Measurements from ENCODE around the gene WSB2. TPM values are rescaled to one million over a fixed set of nuclear protein-coding genes. Genes with fewer than 3 reads are reported as not detected.
"Not testable (repeated sequence)": the region's sequence is repeated elsewhere in the genome, so short reads cannot be mapped to it uniquely, and the experiment has no call there.

The WSB2 gene
- total and polyA plus RNA-seq, 2 experiments from 2014 or later, result 51.5 to 86.2 TPM

DNA sequence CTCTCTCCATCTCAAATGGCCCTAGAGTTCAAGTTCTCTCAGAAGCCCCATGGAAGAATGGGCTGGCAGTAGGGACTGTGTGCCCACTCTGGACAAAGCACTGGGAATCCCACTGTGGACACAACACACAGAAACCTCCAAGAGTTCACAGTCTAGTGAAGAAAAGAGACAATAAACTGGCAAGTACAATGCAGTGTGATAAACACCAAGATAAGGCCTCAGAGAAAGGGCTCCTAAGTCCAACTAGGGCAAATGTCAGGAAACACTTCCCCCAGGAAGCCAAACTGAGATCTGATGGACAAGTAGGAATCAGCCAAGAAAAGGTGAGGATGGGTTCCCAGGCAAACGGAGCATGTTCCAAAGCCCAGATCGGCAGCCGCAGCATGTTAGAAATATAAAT lies 37.4 kb upstream of the WSB2 start:
- Histone ChIP-seq H3K27me3 (no peaks in the 10 kb centered on the region), H3K9me2 (replicated peaks; ENCODE audit: insufficient read depth) (no peaks in the 10 kb centered on the region), H3K4me1 (ENCODE audit: insufficient read depth) (peaks cover 6% of the 10 kb centered on the region), H2AFZ (no peak overlapping the region), H3K27ac (no peak overlapping the region), H3K4me2 (no peak overlapping the region), H3K9me3 (ENCODE audit: low read depth) (no peaks in the 10 kb centered on the region), H3K79me2 (peaks cover 8% of the 10 kb centered on the region), H3K36me3 (replicated peaks; ENCODE audit: insufficient read depth, low read depth) (no peaks in the 10 kb centered on the region), H3K4me3 (no peak overlapping the region), H4K20me1 (ENCODE audit: insufficient read depth, poor library complexity, severe bottlenecking) (no peaks in the 10 kb centered on the region)
- no peak for DNase-seq (ENCODE audit: low spot score)
- TF ChIP-seq EZH2phosphoT487 (IDR thresholded peaks at IDR 0.05; ENCODE audit: low read depth, severe bottlenecking, unreplicated experiment) (no peak), EZH2 (IDR thresholded peaks at IDR 0.05; ENCODE audit: borderline replicate concordance) (no peak)
- TF ChIP-seq, protein P1, sequence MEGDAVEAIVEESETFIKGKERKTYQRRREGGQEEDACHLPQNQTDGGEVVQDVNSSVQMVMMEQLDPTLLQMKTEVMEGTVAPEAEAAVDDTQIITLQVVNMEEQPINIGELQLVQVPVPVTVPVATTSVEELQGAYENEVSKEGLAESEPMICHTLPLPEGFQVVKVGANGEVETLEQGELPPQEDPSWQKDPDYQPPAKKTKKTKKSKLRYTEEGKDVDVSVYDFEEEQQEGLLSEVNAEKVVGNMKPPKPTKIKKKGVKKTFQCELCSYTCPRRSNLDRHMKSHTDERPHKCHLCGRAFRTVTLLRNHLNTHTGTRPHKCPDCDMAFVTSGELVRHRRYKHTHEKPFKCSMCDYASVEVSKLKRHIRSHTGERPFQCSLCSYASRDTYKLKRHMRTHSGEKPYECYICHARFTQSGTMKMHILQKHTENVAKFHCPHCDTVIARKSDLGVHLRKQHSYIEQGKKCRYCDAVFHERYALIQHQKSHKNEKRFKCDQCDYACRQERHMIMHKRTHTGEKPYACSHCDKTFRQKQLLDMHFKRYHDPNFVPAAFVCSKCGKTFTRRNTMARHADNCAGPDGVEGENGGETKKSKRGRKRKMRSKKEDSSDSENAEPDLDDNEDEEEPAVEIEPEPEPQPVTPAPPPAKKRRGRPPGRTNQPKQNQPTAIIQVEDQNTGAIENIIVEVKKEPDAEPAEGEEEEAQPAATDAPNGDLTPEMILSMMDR (IDR thresholded peaks at IDR 0.05; ENCODE audit: poor library complexity), result no peak
- WGBS (ENCODE audit: low lambda C conversion rate, missing lambda C conversion rate), result 77% methylated on average over 3 of the region's 3 CpGs

DNA sequence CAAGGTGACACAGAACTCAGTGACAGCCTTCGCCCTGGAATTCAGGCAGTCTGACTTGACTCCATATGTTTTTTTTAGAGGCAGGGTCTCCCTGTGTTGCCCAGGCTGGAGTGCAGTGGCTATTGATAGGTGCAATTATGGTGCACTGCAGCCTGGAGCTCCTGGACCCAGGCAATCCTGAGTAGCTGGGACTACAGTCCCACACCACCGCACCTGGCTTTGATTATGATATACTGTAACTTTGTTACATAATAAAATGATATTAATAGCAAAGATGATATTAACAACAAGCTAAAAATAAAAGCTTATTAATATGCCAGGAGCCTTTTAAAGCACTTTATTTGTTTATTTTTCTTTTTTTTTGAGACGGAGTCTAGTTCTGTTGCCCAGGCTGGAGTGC lies 33.1 kb upstream of the WSB2 start:
- WGBS (ENCODE audit: low lambda C conversion rate, missing lambda C conversion rate), result 81% methylated on average over 3 of the region's 3 CpGs

GRCh38 chr12:118089782-118090181 lies 28.8 kb upstream of the WSB2 start:
- Histone ChIP-seq H4K20me1 (ENCODE audit: insufficient read depth, poor library complexity, severe bottlenecking) (no peaks in the 10 kb centered on the region), H3K27ac (no peak overlapping the region), H3K36me3 (replicated peaks; ENCODE audit: insufficient read depth, low read depth) (no peaks in the 10 kb centered on the region), H3K9me2 (replicated peaks; ENCODE audit: insufficient read depth) (no peaks in the 10 kb centered on the region), H3K79me2 (no peaks in the 10 kb centered on the region), H2AFZ (no peak overlapping the region), H3K4me1 (ENCODE audit: insufficient read depth) (no peaks in the 10 kb centered on the region), H3K27me3 (no peaks in the 10 kb centered on the region), H3K4me2 (no peak overlapping the region), H3K9me3 (ENCODE audit: low read depth) (no peaks in the 10 kb centered on the region), H3K4me3 (no peak overlapping the region)
- no peak for DNase-seq (ENCODE audit: low spot score)
- no peak for TF ChIP-seq EZH2 (IDR thresholded peaks at IDR 0.05; ENCODE audit: borderline replicate concordance)
- no peak for TF ChIP-seq EZH2phosphoT487 (IDR thresholded peaks at IDR 0.05; ENCODE audit: low read depth, severe bottlenecking, unreplicated experiment)
- TF ChIP-seq, protein P1 (IDR thresholded peaks at IDR 0.05; ENCODE audit: poor library complexity), result no peak
- 92% methylated on average over 9 of the region's 9 CpGs for WGBS (ENCODE audit: low lambda C conversion rate, missing lambda C conversion rate)

More for the DNA sequence above, 33.1 kb upstream of the WSB2 start:
- no peaks in the 10 kb centered on the region for H4K20me1 ChIP-seq (ENCODE audit: insufficient read depth, poor library complexity, severe bottlenecking)
- no peak overlapping the region for H3K27ac ChIP-seq
- DNase-seq (ENCODE audit: low spot score), result no peak
- no peaks in the 10 kb centered on the region for H3K36me3 ChIP-seq (replicated peaks; ENCODE audit: insufficient read depth, low read depth)
- no peaks in the 10 kb centered on the region for H3K79me2 ChIP-seq
- no peaks in the 10 kb centered on the region for H3K9me3 ChIP-seq (ENCODE audit: low read depth)
- H3K27me3 ChIP-seq, result no peaks in the 10 kb centered on the region
- TF ChIP-seq EZH2 (IDR thresholded peaks at IDR 0.05; ENCODE audit: borderline replicate concordance) (no peak), EZH2phosphoT487 (IDR thresholded peaks at IDR 0.05; ENCODE audit: low read depth, severe bottlenecking, unreplicated experiment) (no peak)
- TF ChIP-seq, protein P1 (IDR thresholded peaks at IDR 0.05; ENCODE audit: poor library complexity), result no peak
- H3K4me2 ChIP-seq, result no peak overlapping the region
- no peaks in the 10 kb centered on the region for H3K4me1 ChIP-seq (ENCODE audit: insufficient read depth)
- no peaks in the 10 kb centered on the region for H3K9me2 ChIP-seq (replicated peaks; ENCODE audit: insufficient read depth)
- H2AFZ ChIP-seq, result no peak overlapping the region
- H3K4me3 ChIP-seq, result no peak overlapping the region

DNA sequence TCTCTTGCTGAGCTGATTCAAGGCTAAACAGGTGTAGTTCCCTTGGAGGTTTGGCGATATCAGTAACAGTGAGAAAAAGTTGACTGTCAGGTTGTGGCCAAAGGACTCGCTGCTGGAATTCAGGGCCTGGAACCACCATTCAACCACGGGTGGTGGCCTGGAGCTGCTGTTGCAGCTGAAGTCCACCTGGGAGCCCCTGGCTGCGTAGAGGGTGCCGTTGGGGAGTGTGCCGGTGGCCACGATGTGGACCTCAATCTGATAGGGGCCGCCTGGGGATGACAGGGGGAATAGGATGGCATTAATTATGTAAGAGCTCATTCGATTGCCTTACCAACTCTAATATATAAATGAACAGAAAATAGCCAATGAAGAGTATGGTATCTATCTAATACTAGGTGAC lies 21.2 kb upstream of the WSB2 start:
- Histone ChIP-seq H3K4me3 (no peak overlapping the region), H3K4me2 (no peak overlapping the region), H3K36me3 (replicated peaks; ENCODE audit: insufficient read depth, low read depth) (no peaks in the 10 kb centered on the region), H3K79me2 (no peaks in the 10 kb centered on the region), H3K4me1 (ENCODE audit: insufficient read depth) (no peaks in the 10 kb centered on the region), H3K9me3 (ENCODE audit: low read depth) (no peaks in the 10 kb centered on the region), H3K27me3 (no peaks in the 10 kb centered on the region), H2AFZ (no peak overlapping the region), H3K9me2 (replicated peaks; ENCODE audit: insufficient read depth) (no peaks in the 10 kb centered on the region), H4K20me1 (ENCODE audit: insufficient read depth, poor library complexity, severe bottlenecking) (no peaks in the 10 kb centered on the region), H3K27ac (no peak overlapping the region)
- WGBS (ENCODE audit: low lambda C conversion rate, missing lambda C conversion rate), result 92% methylated on average over 9 of the region's 9 CpGs
- DNase-seq (ENCODE audit: low spot score), result no peak
- TF ChIP-seq EZH2 (IDR thresholded peaks at IDR 0.05; ENCODE audit: borderline replicate concordance) (no peak), EZH2phosphoT487 (IDR thresholded peaks at IDR 0.05; ENCODE audit: low read depth, severe bottlenecking, unreplicated experiment) (no peak)
- TF ChIP-seq, protein P1 (IDR thresholded peaks at IDR 0.05; ENCODE audit: poor library complexity), result no peak

GRCh38 chr12:118081521-118081920 lies 20.5 kb upstream of the WSB2 start:
- H4K20me1 ChIP-seq (ENCODE audit: insufficient read depth, poor library complexity, severe bottlenecking); H2AFZ ChIP-seq; H3K4me1 ChIP-seq (ENCODE audit: insufficient read depth); H3K9me2 ChIP-seq (replicated peaks; ENCODE audit: insufficient read depth); H3K4me2 ChIP-seq; H3K27ac ChIP-seq; H3K4me3 ChIP-seq; H3K36me3 ChIP-seq (replicated peaks; ENCODE audit: insufficient read depth, low read depth); DNase-seq (ENCODE audit: low spot score); H3K27me3 ChIP-seq; H3K79me2 ChIP-seq; H3K9me3 ChIP-seq (ENCODE audit: low read depth): not testable (repeated sequence)
- 97% methylated on average over 9 of the region's 9 CpGs for WGBS (ENCODE audit: low lambda C conversion rate, missing lambda C conversion rate)
